BLaER1 treated with 17β-estradiol and CSF1 and Interleukin-3, amounts not matched to agents 10 nM and 100 nM (cell line): Measurements from ENCODE around the gene SLC35B2.

Source experiments
- H3K27ac ChIP-seq, 11 experiments: shearing (Covaris generic); formaldehyde crosslinking; 2 replicates each; pipeline ENCODE4 v1.8.1; 2022
- H3K27me3 ChIP-seq, 11 experiments: shearing (Covaris generic); formaldehyde crosslinking; 2 replicates each; pipeline ENCODE4 v1.8.1; 2022
- H3K36me3 ChIP-seq, 11 experiments: shearing (Covaris generic); formaldehyde crosslinking; 2 replicates each; pipeline ENCODE4 v1.8.1; 2022
- H3K4me1 ChIP-seq, 10 experiments: shearing (Covaris generic); formaldehyde crosslinking; 2 replicates each; pipeline ENCODE4 v1.8.1; 2022
- H3K4me2 ChIP-seq, 11 experiments: shearing (Covaris generic); formaldehyde crosslinking; 2 replicates each; pipeline ENCODE4 v1.8.1; 2022
- H3K4me3 ChIP-seq, 10 experiments: shearing (Covaris generic); formaldehyde crosslinking; 2 replicates each; pipeline ENCODE4 v1.8.1; 2022
- H3K9ac ChIP-seq, 11 experiments: shearing (Covaris generic); formaldehyde crosslinking; 2 replicates each; pipeline ENCODE4 v1.8.1; 2022
- H3K9me3 ChIP-seq, 11 experiments: shearing (Covaris generic); formaldehyde crosslinking; replicated peaks in 1 of 11; 2 replicates each; pipeline ENCODE4 v1.8.1; 2022
- H4K20me1 ChIP-seq, 11 experiments: shearing (Covaris generic); formaldehyde crosslinking; 2 replicates each; pipeline ENCODE4 v1.8.1; 2022
- Cebpa-rat ChIP-seq, 11 experiments: shearing (Covaris generic); IDR thresholded peaks; 2 replicates each; pipeline ENCODE4 v1.8.1; 2022

Gene SLC35B2

GRCh38 chr6:44249082-44249748 is 8.1 kb downstream of the SLC35B2 start:
- Histone ChIP-seq H3K27ac (peak overlapping the region in 5 of 11 experiments; percentile 85 to 98 (median 95); a peak in 4 of 22 replicates), H3K9me3 (no peaks in the 10 kb centered on the region; a peak in 2 of 22 replicates), H3K9ac (peak overlapping the region; percentile 86 to 99 (median 97); a peak in 19 of 22 replicates), H3K4me2 (peak overlapping the region; percentile 88 to 98 (median 93)), H3K4me1 (peaks cover 53 to 71% (median 69%) of the 10 kb centered on the region in 10 experiments), H3K36me3 (peaks cover 61 to 68% (median 67%) of the 10 kb centered on the region in 11 experiments), H3K4me3 (peak overlapping the region; percentile 82 to 99 (median 94)), H4K20me1 (peaks cover 71 to 73% (median 72%) of the 10 kb centered on the region in 11 experiments), H3K27me3 (no peaks in the 10 kb centered on the region)
- no peak for TF ChIP-seq Cebpa-rat (IDR thresholded peaks at IDR 0.05)

- H3K9ac ChIP-seq: peak overlapping the region; percentile 86 to 99 (median 97)
- peaks cover 55 to 61% (median 61%) of the 10 kb centered on the region in 11 experiments for H3K36me3 ChIP-seq
- peaks cover 64 to 66% (median 66%) of the 10 kb centered on the region in 11 experiments for H4K20me1 ChIP-seq
- peak overlapping the region; percentile 82 to 99 (median 94) for H3K4me3 ChIP-seq
- H3K4me1 ChIP-seq: peaks cover 46 to 65% (median 63%) of the 10 kb centered on the region in 10 experiments
- H3K27ac ChIP-seq: peak overlapping the region in 10 of 11 experiments; percentile 85 to 98 (median 96); a peak in 17 of 22 replicates
- no peak for TF ChIP-seq Cebpa-rat (IDR thresholded peaks at IDR 0.05)
- H3K4me2 ChIP-seq: peak overlapping the region; percentile 88 to 98 (median 93)
- no peaks in the 10 kb centered on the region; a peak in 2 of 22 replicates for H3K9me3 ChIP-seq
- H3K27me3 ChIP-seq: no peaks in the 10 kb centered on the region
Measured at GRCh38 chr6:44248579-44248978, 8.7 kb downstream of the SLC35B2 start.

GRCh38 chr6:44247338-44248302 is 9.7 kb downstream of the SLC35B2 start:
- Histone ChIP-seq H3K9me3 (no peaks in the 10 kb centered on the region; a peak in 2 of 22 replicates), H4K20me1 (peaks cover 55 to 57% (median 56%) of the 10 kb centered on the region in 11 experiments), H3K27ac (peak overlapping the region; percentile 83 to 98 (median 95)), H3K4me1 (peaks cover 46 to 56% (median 53%) of the 10 kb centered on the region in 10 experiments), H3K4me2 (peak overlapping the region; percentile 88 to 98 (median 93)), H3K36me3 (peaks cover 45 to 52% (median 51%) of the 10 kb centered on the region in 11 experiments), H3K4me3 (peak overlapping the region; percentile 82 to 99 (median 94)), H3K27me3 (no peaks in the 10 kb centered on the region), H3K9ac (peak overlapping the region; percentile 86 to 99 (median 97))
- no peak for TF ChIP-seq Cebpa-rat (IDR thresholded peaks at IDR 0.05)

- H3K27me3 ChIP-seq: no peaks in the 10 kb centered on the region
- H3K9ac ChIP-seq: peak within 1 kb of the TSS; percentile 86 to 99 (median 97)
- peak within 1 kb of the TSS; percentile 90 to 98 (median 94) for H3K4me2 ChIP-seq
- H3K27ac ChIP-seq: peak within 1 kb of the TSS; percentile 83 to 98 (median 95)
- peaks cover 47 to 49% (median 48%) of the 10 kb centered on the region in 11 experiments for H4K20me1 ChIP-seq
- TF ChIP-seq Cebpa-rat (IDR thresholded peaks at IDR 0.05): no peak
- peaks cover 44 to 49% (median 46%) of the 10 kb centered on the region in 10 experiments for H3K4me1 ChIP-seq
- peak within 1 kb of the TSS; percentile 82 to 99 (median 94) for H3K4me3 ChIP-seq
- H3K9me3 ChIP-seq: no peaks in the 10 kb centered on the region; a peak in 2 of 22 replicates
- peaks cover 37 to 44% (median 43%) of the 10 kb centered on the region in 11 experiments for H3K36me3 ChIP-seq
Measured at GRCh38 chr6:44246663-44247337, 10.5 kb downstream of the SLC35B2 start, which contains the start of gene HSP90AB1. HSP90AB1 (plus strand) TSS chr6:44247101; CDS start chr6:44248630, 1,529 bp downstream.

- peaks cover 37 to 42% (median 40%) of the 10 kb centered on the region in 10 experiments for H3K4me1 ChIP-seq
- peak overlapping the region; percentile 83 to 98 (median 93) for H3K4me2 ChIP-seq
- H3K27me3 ChIP-seq: no peaks in the 10 kb centered on the region
- peak overlapping the region; percentile 86 to 99 (median 97) for H3K9ac ChIP-seq
- peak overlapping the region; percentile 83 to 98 (median 95) for H3K27ac ChIP-seq
- TF ChIP-seq Cebpa-rat (IDR thresholded peaks at IDR 0.05): no peak
- no peaks in the 10 kb centered on the region; a peak in 2 of 22 replicates for H3K9me3 ChIP-seq
- H4K20me1 ChIP-seq: peaks cover 39 to 41% (median 41%) of the 10 kb centered on the region in 11 experiments
- H3K4me3 ChIP-seq: peak overlapping the region; percentile 82 to 99 (median 94)
- peaks cover 30 to 36% (median 36%) of the 10 kb centered on the region in 11 experiments for H3K36me3 ChIP-seq
Measured at GRCh38 chr6:44245912-44246662, 11.2 kb downstream of the SLC35B2 start.

- peaks cover 23 to 30% (median 29%) of the 10 kb centered on the region in 11 experiments for H3K36me3 ChIP-seq
Measured at GRCh38 chr6:44245391-44245911, 11.9 kb downstream of the SLC35B2 start.

GRCh38 chr6:44243345-44243744 is 14.0 kb downstream of the SLC35B2 start:
- Histone ChIP-seq H3K4me3 (no peak overlapping the region), H3K27me3 (no peaks in the 10 kb centered on the region), H3K27ac (no peak overlapping the region), H3K9ac (no peak overlapping the region), H3K36me3 (peaks cover 2 to 9% (median 8%) of the 10 kb centered on the region in 11 experiments; a peak in 20 of 22 replicates), H3K9me3 (no peaks in the 10 kb centered on the region; a peak in 2 of 22 replicates), H3K4me1 (peaks cover 10 to 17% (median 14%) of the 10 kb centered on the region in 10 experiments), H4K20me1 (peaks cover 12 to 14% (median 13%) of the 10 kb centered on the region in 11 experiments), H3K4me2 (no peak overlapping the region)
- TF ChIP-seq Cebpa-rat (IDR thresholded peaks at IDR 0.05): no peak

More at GRCh38 chr6:44245391-44245911, 11.9 kb downstream of the SLC35B2 start:
- Histone ChIP-seq H3K27me3 (no peaks in the 10 kb centered on the region), H3K4me2 (peak overlapping the region; percentile 83 to 98 (median 93)), H3K9me3 (no peaks in the 10 kb centered on the region; a peak in 2 of 22 replicates), H4K20me1 (peaks cover 33 to 35% (median 34%) of the 10 kb centered on the region in 11 experiments), H3K4me3 (peak overlapping the region; percentile 82 to 99 (median 94); a peak in 19 of 20 replicates), H3K27ac (peak overlapping the region in 5 of 11 experiments; percentile 92 to 98 (median 96); a peak in 5 of 22 replicates), H3K9ac (peak overlapping the region; percentile 86 to 99 (median 97)), H3K4me1 (peaks cover 31 to 35% (median 33%) of the 10 kb centered on the region in 10 experiments)
- TF ChIP-seq Cebpa-rat (IDR thresholded peaks at IDR 0.05): no peak
